ENCODE data around the gene CCNB2.
"Not testable (repeated sequence)": the region's sequence is repeated elsewhere in the genome, so short reads cannot be mapped to it uniquely, and the experiment has no call there.

CCNB2 gene

DNA sequence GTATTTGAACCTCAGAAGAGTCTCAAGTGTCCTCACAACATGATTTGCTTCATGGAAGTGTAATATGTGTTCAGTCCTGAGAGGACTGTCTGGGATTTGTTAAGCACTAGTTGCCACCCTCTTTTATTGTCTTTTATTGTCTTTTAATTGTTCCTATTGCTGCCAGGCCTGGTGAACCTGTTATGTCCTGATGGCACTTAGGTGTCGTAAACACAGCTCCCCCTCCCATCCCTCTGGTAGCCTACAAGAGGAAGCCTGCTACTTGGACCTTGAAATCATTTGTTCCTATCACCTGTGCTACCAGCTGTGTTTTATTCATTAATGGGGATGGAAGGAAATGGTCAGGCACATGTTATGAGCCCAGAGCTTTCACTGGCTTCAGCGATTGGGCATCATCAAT lies 19.3 kb downstream of the CCNB2 start:
- ChIA-PET POLR2A (no interaction called here), CTCF (no interaction called here)
- no peak for TF ChIP-seq LEF1 (IDR thresholded peaks at IDR 0.05; ENCODE audit: borderline replicate concordance)
- no peak for TF ChIP-seq L3MBTL2 (conservative IDR thresholded peaks at IDR 0.05)
- TF ChIP-seq SUZ12 (IDR thresholded peaks at IDR 0.05), result no peak
- no peak for TF ChIP-seq HDGF (IDR thresholded peaks at IDR 0.05; ENCODE audit: borderline replicate concordance)
- TF ChIP-seq SP1 (IDR thresholded peaks at IDR 0.05), result no peak
- TF ChIP-seq FOXA1 (IDR thresholded peaks at IDR 0.05), result no peak
- no peak for TF ChIP-seq TARDBP (IDR thresholded peaks at IDR 0.05)
- TF ChIP-seq PKNOX1 (IDR thresholded peaks at IDR 0.05), result no peak
- no peak for TF ChIP-seq NFRKB (IDR thresholded peaks at IDR 0.05)
- no peak for TF ChIP-seq ELF4 (IDR thresholded peaks at IDR 0.05)
- no peak for TF ChIP-seq ZNF384 (IDR thresholded peaks at IDR 0.05)
- no peak for TF ChIP-seq FOXK2 (IDR thresholded peaks at IDR 0.05)
- no peak for TF ChIP-seq FOXM1 (IDR thresholded peaks at IDR 0.05; ENCODE audit: borderline replicate concordance)
- TF ChIP-seq CTBP1 (IDR thresholded peaks at IDR 0.05; ENCODE audit: borderline replicate concordance), result no peak
- TF ChIP-seq BHLHE40 (IDR thresholded peaks at IDR 0.05; ENCODE audit: borderline replicate concordance), result no peak
- TF ChIP-seq ARNT (IDR thresholded peaks at IDR 0.05), result no peak
- DNase-seq (ENCODE audit: extremely low spot score), result no peak

DNA sequence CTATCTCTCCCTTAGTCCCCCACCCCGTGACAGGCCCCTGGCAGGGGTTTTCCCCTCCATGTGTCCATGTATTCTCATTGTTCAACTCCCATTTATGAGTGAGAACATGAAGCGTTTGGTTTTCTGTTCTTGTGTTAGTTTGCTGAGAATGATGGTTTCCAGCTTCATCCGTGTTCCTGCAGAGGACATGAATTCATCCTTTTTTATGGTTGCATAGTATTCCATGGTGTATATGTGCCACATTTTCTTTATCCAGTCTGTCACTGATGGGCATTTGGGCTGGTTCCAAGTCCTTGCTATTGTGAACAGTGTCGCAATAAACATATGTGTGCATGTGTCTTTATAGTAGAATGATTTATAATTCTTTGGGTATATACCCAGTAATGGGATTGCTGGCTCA lies 20.7 kb downstream of the CCNB2 start:
- CTCF ChIA-PET; POLR2A ChIA-PET; DNase-seq (ENCODE audit: extremely low spot score): not testable (repeated sequence)

- POLR2A ChIA-PET, result not testable (repeated sequence)
- CTCF ChIA-PET, result interaction anchor here (1.4 kb wide), 1 partner anchor 374 kb away, joined by 3 read pairs; no protein-coding TSS in a partner anchor
These were observed 22.3 kb downstream of the CCNB2 start for GRCh38 chr15:59127255-59127654.

DNA sequence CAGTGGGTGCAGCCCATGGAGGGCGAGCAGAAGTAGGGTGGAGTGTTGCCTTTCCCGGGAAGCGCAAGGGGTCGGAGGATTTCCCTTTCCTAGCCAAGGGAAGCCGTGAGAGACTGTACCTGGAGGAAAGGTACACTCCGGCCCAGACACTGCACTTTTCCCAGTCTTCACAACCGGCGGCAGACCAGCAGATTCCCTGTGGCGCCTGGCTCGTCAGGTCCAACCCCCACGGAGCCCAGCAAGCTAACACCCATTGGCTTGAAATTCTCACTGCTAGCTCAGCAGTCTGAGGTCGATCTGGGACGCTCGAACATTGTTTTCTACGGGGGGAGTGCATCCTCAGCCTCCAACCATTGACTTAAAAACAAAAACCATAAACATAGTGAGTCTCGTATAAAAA lies 26.5 kb downstream of the CCNB2 start:
- ChIA-PET CTCF (no interaction called here), POLR2A (no interaction called here)
- DNase-seq (ENCODE audit: extremely low spot score), result no peak
- TF ChIP-seq SP1 (IDR thresholded peaks at IDR 0.05), result no peak
- no peak for TF ChIP-seq FOXA1 (IDR thresholded peaks at IDR 0.05)
- TF ChIP-seq BHLHE40 (IDR thresholded peaks at IDR 0.05; ENCODE audit: borderline replicate concordance), result no peak
- no peak for TF ChIP-seq LEF1 (IDR thresholded peaks at IDR 0.05; ENCODE audit: borderline replicate concordance)
- no peak for TF ChIP-seq L3MBTL2 (conservative IDR thresholded peaks at IDR 0.05)
- no peak for TF ChIP-seq PKNOX1 (IDR thresholded peaks at IDR 0.05)
- TF ChIP-seq NFRKB (IDR thresholded peaks at IDR 0.05), result no peak
- no peak for TF ChIP-seq ELF4 (IDR thresholded peaks at IDR 0.05)
- no peak for TF ChIP-seq TARDBP (IDR thresholded peaks at IDR 0.05)
- no peak for TF ChIP-seq FOXK2 (IDR thresholded peaks at IDR 0.05)
- TF ChIP-seq ZNF384 (IDR thresholded peaks at IDR 0.05), result no peak
- no peak for TF ChIP-seq FOXM1 (IDR thresholded peaks at IDR 0.05; ENCODE audit: borderline replicate concordance)
- no peak for TF ChIP-seq HDGF (IDR thresholded peaks at IDR 0.05; ENCODE audit: borderline replicate concordance)
- TF ChIP-seq CTBP1 (IDR thresholded peaks at IDR 0.05; ENCODE audit: borderline replicate concordance), result no peak
- TF ChIP-seq SUZ12 (IDR thresholded peaks at IDR 0.05), result no peak
- no peak for TF ChIP-seq ARNT (IDR thresholded peaks at IDR 0.05)

More at GRCh38 chr15:59127255-59127654, 22.3 kb downstream of the CCNB2 start:
- DNase-seq (ENCODE audit: extremely low spot score), result not testable (repeated sequence)

DNA sequence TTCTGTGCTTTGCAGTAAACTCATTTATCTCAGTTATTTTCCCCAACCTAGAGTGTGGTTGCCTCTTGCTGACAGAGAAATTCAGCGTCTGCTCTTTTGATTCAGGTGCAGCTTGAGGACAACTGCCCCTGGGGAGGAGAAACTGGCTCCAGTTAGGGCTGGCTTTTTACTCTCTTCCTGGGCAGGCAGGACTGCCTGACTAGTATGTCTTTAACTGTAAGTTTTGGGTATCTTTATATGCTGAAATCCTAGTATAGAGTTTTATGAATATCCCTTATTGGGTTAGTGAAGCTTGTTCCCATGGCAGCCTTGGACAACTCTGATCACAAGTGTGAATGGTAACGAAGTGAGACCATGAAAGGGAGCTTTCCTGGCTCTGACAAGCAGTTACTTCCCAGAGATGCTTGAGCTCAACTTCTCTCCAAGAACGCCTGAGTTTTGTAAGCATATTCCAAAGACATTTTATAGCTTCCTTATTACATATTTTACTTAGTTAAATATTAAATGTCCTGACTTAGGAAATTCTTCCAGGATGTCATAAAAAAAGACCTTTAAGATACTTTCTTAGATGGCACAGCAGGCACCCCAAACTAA lies 27.1 kb downstream of the CCNB2 start:
- no peak for TF ChIP-seq FOXK2 (IDR thresholded peaks at IDR 0.05)
- TF ChIP-seq ARNT (IDR thresholded peaks at IDR 0.05), result no peak
- ChIA-PET POLR2A (no interaction called here), CTCF (no interaction called here)
- no peak for DNase-seq (ENCODE audit: extremely low spot score)

- TF ChIP-seq ZNF384 (IDR thresholded peaks at IDR 0.05), result no peak
- TF ChIP-seq FOXK2 (IDR thresholded peaks at IDR 0.05), result no peak
- TF ChIP-seq CTBP1 (IDR thresholded peaks at IDR 0.05; ENCODE audit: borderline replicate concordance), result no peak
- no peak for TF ChIP-seq BHLHE40 (IDR thresholded peaks at IDR 0.05; ENCODE audit: borderline replicate concordance)
- no peak for TF ChIP-seq LEF1 (IDR thresholded peaks at IDR 0.05; ENCODE audit: borderline replicate concordance)
- DNase-seq (ENCODE audit: extremely low spot score), result no peak
- POLR2A ChIA-PET, result no interaction called here
- CTCF ChIA-PET, result no interaction called here
These were observed 29.0 kb downstream of the CCNB2 start for GRCh38 chr15:59133929-59134427.

- POLR2A ChIA-PET, result no interaction called here
- CTCF ChIA-PET, result interaction anchor here (0.6 kb wide), 1 partner anchor 391 kb away, joined by 3 read pairs; no protein-coding TSS in a partner anchor
- DNase-seq (ENCODE audit: extremely low spot score), result no peak
- TF ChIP-seq ZNF384 (IDR thresholded peaks at IDR 0.05) (no peak), TARDBP (IDR thresholded peaks at IDR 0.05) (no peak), CTBP1 (IDR thresholded peaks at IDR 0.05; ENCODE audit: borderline replicate concordance) (no peak), FOXM1 (IDR thresholded peaks at IDR 0.05; ENCODE audit: borderline replicate concordance) (no peak), LEF1 (IDR thresholded peaks at IDR 0.05; ENCODE audit: borderline replicate concordance) (no peak), FOXA1 (IDR thresholded peaks at IDR 0.05) (no peak), PKNOX1 (IDR thresholded peaks at IDR 0.05) (no peak), L3MBTL2 (conservative IDR thresholded peaks at IDR 0.05) (no peak), ARNT (IDR thresholded peaks at IDR 0.05) (no peak), ELF4 (IDR thresholded peaks at IDR 0.05) (no peak), SP1 (IDR thresholded peaks at IDR 0.05) (no peak), FOXK2 (IDR thresholded peaks at IDR 0.05) (no peak)
These were observed 32.6 kb downstream of the CCNB2 start for GRCh38 chr15:59137566-59137965.
